OCI-LY7 (cell line): Measurements from ENCODE around the gene TASOR2. TPM values are rescaled to one million over a fixed set of nuclear protein-coding genes. Genes with fewer than 3 reads are reported as not detected.

Experiments used
- BruUV-seq: library from RNA; stranded (reverse); fragments of 400-500 nt; replicated peaks from 2 replicates; lab custom pipeline; 2021; lab: Mats Ljungman, UMichigan
- CTCF ChIA-PET: fragments of 300-600 bp; sonication (Branson Sonifier 250); formaldehyde crosslinking; loops from one replicate; lab custom pipeline; 2022; ENCODE audit warnings: antibody characterized with exemption; ENCODE audit not compliant: unreplicated experiment; lab: Charles Lee
- POLR2A ChIA-PET: fragments of 300-600 bp; sonication (Branson Sonifier 250); formaldehyde crosslinking; loops from one replicate; lab custom pipeline; 2022; ENCODE audit warnings: antibody characterized with exemption; lab: Charles Lee
- DNase-seq: peaks from one replicate; pipeline ENCODE4 v3.0.0-alpha.2; 2015; ENCODE audit warnings: low spot score
- H2AFZ ChIP-seq: fragments of 200-600 bp; sonication (generic), shearing (Covaris generic); 2 replicates; pipeline ENCODE4 v1.6.1; 2014; ENCODE audit warnings: mild to moderate bottlenecking, antibody characterized with exemption, low read length, moderate library complexity
- H3K27ac ChIP-seq: fragments of 200-600 bp; sonication (generic); 2 replicates; pipeline ENCODE4 v1.5.1; 2014; ENCODE audit warnings: mixed run types, low read depth, mild to moderate bottlenecking, moderate library complexity, low read length, inconsistent platforms; ENCODE audit not compliant: poor library complexity, severe bottlenecking
- H3K36me3 ChIP-seq: fragments of 200-600 bp; sonication (generic); 2 replicates; pipeline ENCODE4 v1.6.1; 2014; ENCODE audit warnings: mild to moderate bottlenecking, antibody characterized with exemption, low read length, moderate library complexity, mixed read lengths; ENCODE audit not compliant: insufficient read depth
- H3K4me1 ChIP-seq: fragments of 200-600 bp; sonication (generic); 2 replicates; pipeline ENCODE4 v1.5.1; 2014; ENCODE audit warnings: mild to moderate bottlenecking, low read length; ENCODE audit not compliant: insufficient read depth, poor library complexity, severe bottlenecking
- H3K4me2 ChIP-seq: fragments of 200-600 bp; sonication (generic); 2 replicates; pipeline ENCODE4 v1.6.1; 2014; ENCODE audit warnings: mild to moderate bottlenecking, low read length
- H3K4me3 ChIP-seq: fragments of 200-600 bp; sonication (generic); 2 replicates; pipeline ENCODE4 v1.5.1; 2014; ENCODE audit warnings: mild to moderate bottlenecking, low read depth, low read length; ENCODE audit not compliant: poor library complexity, severe bottlenecking
- H3K79me2 ChIP-seq: fragments of 200-600 bp; sonication (generic); 2 replicates; pipeline ENCODE4 v1.6.1; 2016; ENCODE audit warnings: low read depth, mild to moderate bottlenecking, low read length, moderate library complexity, mixed read lengths; ENCODE audit not compliant: insufficient read depth
- H3K9me2 ChIP-seq: fragments of 200-600 bp; sonication (generic); 2 replicates; pipeline ENCODE4 v1.6.1; 2016; ENCODE audit warnings: mild to moderate bottlenecking, low read length, mixed read lengths; ENCODE audit not compliant: insufficient read depth
- H3K9me3 ChIP-seq: fragments of 200-600 bp; sonication (generic); 2 replicates; pipeline ENCODE4 v1.6.1; 2014; ENCODE audit warnings: mild to moderate bottlenecking, mixed run types, low read length, mixed read lengths
- H4K20me1 ChIP-seq: fragments of 200-600 bp; sonication (generic); 2 replicates; pipeline ENCODE4 v1.6.1; 2014; ENCODE audit warnings: mild to moderate bottlenecking, antibody characterized with exemption, low read length, moderate library complexity, mixed read lengths; ENCODE audit not compliant: insufficient read depth
- CTCF ChIP-seq: fragments of 200-600 bp; sonication (generic); conservative IDR thresholded peaks from 2 replicates; pipeline ENCODE4 v1.5.1; 2014; ENCODE audit warnings: mild to moderate bottlenecking, antibody characterized with exemption, low read length, moderate library complexity, mixed read lengths
- EZH2phosphoT487 ChIP-seq: fragments of 200-600 bp; sonication (generic); IDR thresholded peaks from 2 replicates; pipeline ENCODE4 v1.6.1; 2018; ENCODE audit warnings: low read depth, borderline replicate concordance, mild to moderate bottlenecking, mixed run types, antibody characterized with exemption, low read length, moderate library complexity, mixed read lengths
- intact Hi-C: fragments of 100-400 bp; cut with micrococcal nuclease; formaldehyde crosslinking; loops from one replicate; pipeline ENCODE4 v1.10.0; 2022; ENCODE audit not compliant: unreplicated experiment
- total RNA-seq, 2 experiments: library from RNA; depleted of rRNA in 1 of 2; stranded (reverse); fragments of >200 nt in 1 of 2; shearing (Covaris generic) in 1 of 2; gene quantifications; 2 replicates each; pipeline ENCODE4 v1.2.3, GENCODE V29; 2014 to 2022

The TASOR2 gene
- total RNA-seq, 2 experiments from 2014 or later = 103 to 116 TPM

GRCh38 chr10:5681930-5682329, 2.7 kb upstream of the TASOR2 start:
- CTCF ChIA-PET = no interaction called here
- Histone ChIP-seq H2AFZ (peak overlapping the region; percentile 52; the same call in 1 of the 2 replicates), H3K27ac (no peak overlapping the region), H3K4me3 (no peak overlapping the region), H3K9me2 (no peaks in the 10 kb centered on the region), H3K4me2 (no peak overlapping the region), H3K79me2 (peaks cover 23% of the 10 kb centered on the region), H3K36me3 (peaks cover 14% of the 10 kb centered on the region), H3K4me1 (peaks cover 29% of the 10 kb centered on the region), H4K20me1 (peaks cover 9% of the 10 kb centered on the region; the same call in 1 of the 2 replicates), H3K9me3 (no peaks in the 10 kb centered on the region)
- POLR2A ChIA-PET = interaction anchor here (0.7 to 0.9 kb wide), 2 partner anchors 11 to 12 kb away, joined by 3 to 5 read pairs; no protein-coding TSS in a partner anchor
- intact Hi-C loops = no loop called here
- BruUV-seq = no TSS peak
- TF ChIP-seq EZH2phosphoT487 (no peak), CTCF (no peak)
- DNase-seq = no peak

- Histone ChIP-seq H3K9me2 (no peaks in the 10 kb centered on the region), H3K79me2 (peaks cover 34% of the 10 kb centered on the region), H3K27ac (no peak overlapping the region), H4K20me1 (peaks cover 9% of the 10 kb centered on the region; the same call in 1 of the 2 replicates), H3K4me3 (no peak overlapping the region), H3K4me2 (no peak overlapping the region), H3K36me3 (peaks cover 24% of the 10 kb centered on the region), H3K4me1 (peaks cover 33% of the 10 kb centered on the region), H2AFZ (peak overlapping the region; percentile 52), H3K9me3 (no peaks in the 10 kb centered on the region)
- intact Hi-C loops = no loop called here
- POLR2A ChIA-PET = interaction anchor here (0.6 to 2.7 kb wide), 11 partner anchors 9 to 110 kb away, joined by 3 to 30 read pairs (median 7); partner anchors contain the start of gene ASB13
- BruUV-seq = no TSS peak
- TF ChIP-seq CTCF (no peak), EZH2phosphoT487 (no peak)
- CTCF ChIA-PET = interaction anchor here (0.6 to 1.2 kb wide), 2 partner anchors 14 to 21 kb away, joined by 3 to 4 read pairs; no protein-coding TSS in a partner anchor
- no peak for DNase-seq
Measured at GRCh38 chr10:5683065-5683464, 1.6 kb upstream of the TASOR2 start.
